Measurements from ENCODE around the gene ENO2.

The ENO2 gene

DNA sequence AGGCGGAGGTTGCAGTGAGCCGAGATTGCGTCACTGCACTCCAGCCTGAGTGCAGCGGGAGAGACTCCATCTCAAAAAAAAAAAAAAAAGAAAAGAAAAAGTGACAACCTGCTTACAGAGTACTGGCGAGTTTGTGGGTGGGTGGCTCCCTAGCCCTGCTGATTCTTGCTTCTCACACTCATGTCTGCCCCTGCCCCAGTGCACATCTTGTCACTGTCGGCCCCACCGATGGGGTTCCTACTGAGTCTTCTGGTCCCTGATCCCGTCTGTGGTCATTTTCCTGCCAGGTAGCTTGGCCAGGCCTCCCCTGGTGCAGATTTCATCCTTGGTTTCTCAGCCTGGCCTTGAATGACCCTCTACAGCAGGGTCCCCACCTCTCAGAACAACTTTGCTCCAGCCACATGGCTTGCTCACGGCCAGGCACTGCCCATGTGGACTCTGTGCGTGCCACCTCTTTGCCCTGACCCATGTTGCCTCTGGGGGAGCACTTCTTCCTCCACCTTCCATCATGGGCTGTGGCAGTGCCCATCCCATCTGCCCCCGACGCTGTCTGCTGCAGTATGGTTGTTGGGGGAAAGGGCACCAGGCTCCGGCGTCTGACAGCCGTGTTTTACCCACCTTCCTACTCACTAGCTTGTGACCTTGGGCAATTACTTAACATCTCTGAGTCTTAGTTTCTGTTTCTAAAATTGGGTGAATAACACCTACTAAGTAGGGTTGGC is 34.7 kb downstream of the ENO2 start:
- no peak for DNase-seq (ENCODE audit: low spot score)

DNA sequence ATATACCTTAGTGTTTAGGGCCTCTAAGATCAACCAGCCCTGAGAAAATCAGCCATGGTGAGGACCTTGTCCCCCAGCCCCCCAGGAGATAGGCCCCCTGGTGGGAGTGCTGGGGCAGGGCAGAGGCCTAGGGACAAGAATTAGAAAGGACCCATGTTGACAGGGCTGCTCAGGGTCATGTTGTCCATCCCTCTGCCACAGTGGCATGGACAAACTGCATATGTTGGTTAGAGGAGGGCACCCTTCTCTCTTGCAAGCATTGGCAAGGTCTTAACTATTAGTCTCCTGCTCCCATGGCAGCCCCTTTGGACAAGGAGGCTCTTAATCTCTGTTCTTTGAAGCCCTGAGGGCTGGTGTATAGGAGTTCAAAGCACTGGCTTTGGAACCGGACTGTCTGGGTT is 36.0 kb downstream of the ENO2 start:
- DNase-seq (ENCODE audit: low spot score) = peak; percentile 60

DNA sequence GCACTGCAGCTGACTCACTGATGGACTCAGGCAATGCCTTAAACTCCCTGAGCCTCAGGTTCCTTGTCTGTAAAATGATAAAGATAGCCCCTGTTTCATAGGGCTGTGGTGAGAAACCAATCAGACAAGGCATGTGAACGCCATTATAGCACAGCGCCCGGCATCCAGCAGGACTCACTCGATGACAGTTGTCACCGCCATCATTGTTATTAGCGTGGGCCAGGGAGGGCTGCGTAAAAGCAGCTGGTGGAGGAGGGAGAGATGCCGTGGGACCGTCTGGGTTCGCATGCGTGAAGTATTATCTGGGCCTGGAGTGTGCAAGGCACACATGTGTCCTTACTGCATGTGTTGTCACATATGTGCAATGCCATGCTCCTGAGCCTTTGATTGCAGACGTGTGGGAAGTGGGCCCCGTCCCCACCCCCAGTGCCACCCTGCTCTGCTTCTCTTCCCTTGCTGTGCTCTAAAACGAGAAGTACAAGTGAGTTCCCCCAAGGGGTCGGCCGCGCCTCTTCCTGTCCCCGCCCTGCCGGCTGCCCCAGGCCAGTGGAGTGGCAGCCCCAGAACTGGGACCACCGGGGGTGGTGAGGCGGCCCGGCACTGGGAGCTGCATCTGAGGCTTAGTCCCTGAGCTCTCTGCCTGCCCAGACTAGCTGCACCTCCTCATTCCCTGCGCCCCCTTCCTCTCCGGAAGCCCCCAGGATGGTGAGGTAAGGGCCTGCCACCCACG is 36.6 kb downstream of the ENO2 start, which contains the start of gene PTPN6:
TSS of gene PTPN6 (plus strand) at position 546 of the 730 bp plus-strand sequence. CDS start at position 703, 157 bp downstream.
- DNase-seq (ENCODE audit: low spot score) = no peak

DNA sequence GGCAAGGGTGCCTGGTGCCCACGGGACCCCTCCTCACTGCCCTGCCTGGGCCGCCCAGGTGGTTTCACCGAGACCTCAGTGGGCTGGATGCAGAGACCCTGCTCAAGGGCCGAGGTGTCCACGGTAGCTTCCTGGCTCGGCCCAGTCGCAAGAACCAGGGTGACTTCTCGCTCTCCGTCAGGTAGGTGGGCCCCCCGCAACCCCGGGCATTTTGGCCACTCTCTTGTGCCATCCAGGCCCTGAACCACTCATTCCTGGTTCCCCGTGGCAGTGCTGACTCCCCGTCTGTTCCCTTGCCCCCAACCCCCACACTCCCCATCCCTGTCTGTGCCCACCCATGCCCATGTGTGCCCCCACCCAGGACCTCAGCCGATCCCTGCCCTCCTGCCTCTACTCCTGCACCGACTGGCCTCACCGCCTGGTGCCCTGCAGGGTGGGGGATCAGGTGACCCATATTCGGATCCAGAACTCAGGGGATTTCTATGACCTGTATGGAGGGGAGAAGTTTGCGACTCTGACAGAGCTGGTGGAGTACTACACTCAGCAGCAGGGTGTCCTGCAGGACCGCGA is 37.3 kb downstream of the ENO2 start:
- DNase-seq (ENCODE audit: low spot score) = no peak

DNA sequence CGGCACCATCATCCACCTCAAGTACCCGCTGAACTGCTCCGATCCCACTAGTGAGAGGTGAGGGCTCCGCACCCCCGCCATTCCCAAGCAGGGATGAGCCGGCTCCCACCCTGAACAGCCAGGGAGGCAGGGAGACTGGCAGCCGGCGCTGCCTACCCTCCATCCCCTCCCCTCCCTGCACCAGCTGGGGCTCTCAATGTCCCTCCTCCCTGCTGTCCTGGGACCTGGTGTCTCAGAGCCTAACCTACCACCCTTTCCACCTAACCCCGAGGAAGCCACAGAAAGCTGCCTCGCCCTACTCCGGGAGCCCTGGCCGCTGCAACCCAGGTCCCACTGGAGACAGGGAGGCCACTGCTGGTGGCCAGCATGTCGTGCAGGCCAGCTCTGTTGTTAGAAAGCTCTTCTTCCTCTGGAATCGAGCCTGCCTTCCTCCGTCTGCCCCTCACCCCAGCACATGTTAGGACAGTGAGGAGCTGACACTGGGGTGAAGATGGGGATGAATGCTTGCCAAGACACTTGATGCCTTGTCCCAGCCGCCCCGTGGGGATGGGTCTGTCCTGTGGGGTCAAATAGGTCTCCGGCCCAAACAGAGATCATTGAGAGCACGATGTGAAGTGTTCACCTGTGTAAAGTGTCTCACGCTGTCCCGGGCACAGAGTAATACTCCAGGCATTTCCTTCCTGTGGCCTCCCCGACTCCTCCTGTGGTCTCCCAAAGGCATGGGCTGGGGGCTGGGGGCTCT is 37.9 kb downstream of the ENO2 start:
- DNase-seq (ENCODE audit: low spot score) = no peak

DNA sequence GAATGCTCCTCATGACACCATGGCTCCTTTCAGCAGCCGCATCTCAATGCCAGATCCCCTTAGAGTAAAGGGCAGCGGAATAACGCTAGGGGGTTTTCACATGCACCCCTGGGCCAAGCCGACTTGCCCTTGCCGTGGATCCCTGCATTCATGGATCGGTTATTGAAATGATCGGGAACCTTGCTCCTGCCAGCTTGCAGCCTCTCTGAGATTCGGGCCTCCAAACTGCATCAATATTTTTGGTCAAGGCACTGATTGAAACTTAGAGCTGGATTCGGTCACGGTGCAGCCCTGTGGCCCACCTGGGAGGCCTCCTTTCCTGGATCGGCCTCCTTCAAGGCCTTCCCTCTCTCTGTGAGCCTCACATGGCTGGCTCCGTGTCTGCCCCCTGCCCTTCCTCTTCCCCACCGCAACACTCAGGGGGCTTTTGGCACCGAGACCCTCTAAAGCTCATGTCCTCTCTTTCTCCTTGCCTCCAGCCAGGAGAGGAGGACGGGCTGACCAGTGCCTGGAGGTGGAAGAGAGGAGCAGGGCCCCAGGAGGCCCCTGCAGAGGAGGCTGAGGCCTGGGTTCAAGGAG is 38.6 kb downstream of the ENO2 start:
- no peak for DNase-seq (ENCODE audit: low spot score)

DNA sequence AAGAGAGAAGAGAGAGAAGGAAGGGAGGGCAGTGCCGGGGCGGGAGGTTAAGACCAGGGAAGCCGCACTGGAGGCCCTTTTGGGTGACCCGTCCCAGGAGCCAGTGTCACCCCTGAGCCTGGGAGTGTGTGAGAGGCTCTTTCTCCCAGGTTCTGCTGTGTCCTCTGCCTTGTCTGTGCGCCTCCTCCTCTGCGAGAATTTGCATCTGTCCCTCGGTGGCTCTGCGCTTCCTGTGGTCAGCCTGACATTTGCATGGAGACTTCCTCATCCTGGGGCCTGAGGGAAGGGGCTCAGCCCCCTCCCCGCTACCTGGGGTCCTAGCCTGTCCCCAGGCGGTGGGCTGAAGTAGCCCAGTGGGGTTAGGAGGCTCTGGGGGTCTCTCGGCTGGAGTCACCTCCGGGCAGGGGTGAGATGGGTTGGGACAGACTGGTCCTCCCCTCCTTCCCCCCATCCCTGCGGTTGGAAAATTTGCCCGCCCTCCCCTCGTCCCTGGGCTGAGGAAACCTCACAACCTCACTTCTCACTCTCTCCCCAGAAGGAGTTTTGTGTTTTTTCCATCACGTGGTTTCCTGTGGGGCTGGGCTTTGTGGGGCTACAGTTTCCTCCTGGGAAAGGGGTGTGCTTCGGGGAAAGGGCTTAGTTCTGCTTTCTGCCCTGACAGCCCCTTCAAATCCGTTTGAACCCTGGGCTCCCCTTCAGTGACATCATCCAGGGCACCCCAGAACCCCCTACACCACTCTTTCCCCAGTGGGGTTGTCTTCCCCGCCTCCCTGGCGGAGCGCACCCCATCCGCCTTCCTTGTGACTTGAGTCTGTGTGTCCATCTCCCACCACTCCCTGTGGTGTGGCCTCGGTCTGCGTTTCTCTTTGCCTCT is 39.3 kb downstream of the ENO2 start:
- no peak for DNase-seq (ENCODE audit: low spot score)

DNA sequence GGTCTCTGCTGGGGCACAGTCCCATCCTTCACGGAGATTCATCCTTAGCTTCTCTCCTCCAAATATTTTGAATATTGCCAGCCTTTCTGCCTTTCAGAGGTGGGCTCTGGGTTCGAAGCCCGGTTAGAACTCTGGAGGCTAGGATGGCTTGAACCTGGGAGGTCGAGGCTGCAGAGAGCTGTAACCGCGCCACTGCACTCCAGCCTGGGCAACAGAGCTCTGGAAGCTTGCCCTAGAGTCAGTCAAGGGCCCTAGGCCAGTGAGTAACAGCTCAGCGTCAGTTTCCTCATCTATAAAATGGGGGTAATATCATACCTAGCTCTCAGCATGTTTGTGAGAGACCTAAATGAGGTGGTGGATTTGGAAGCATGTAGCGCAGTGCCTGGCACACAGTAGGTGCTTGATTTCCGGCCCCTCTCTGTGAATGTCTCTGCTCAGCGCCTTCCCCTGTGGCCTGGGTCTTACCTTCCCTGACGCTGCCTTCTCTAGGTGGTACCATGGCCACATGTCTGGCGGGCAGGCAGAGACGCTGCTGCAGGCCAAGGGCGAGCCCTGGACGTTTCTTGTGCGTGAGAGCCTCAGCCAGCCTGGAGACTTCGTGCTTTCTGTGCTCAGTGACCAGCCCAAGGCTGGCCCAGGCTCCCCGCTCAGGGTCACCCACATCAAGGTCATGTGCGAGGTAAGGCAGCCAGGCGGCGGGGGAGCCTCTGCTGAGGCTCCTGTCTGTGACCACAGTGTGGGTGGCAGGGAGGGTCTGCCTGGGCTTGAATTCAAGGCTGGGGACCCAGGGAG is 40.1 kb downstream of the ENO2 start:
- no peak for DNase-seq (ENCODE audit: low spot score)

DNA sequence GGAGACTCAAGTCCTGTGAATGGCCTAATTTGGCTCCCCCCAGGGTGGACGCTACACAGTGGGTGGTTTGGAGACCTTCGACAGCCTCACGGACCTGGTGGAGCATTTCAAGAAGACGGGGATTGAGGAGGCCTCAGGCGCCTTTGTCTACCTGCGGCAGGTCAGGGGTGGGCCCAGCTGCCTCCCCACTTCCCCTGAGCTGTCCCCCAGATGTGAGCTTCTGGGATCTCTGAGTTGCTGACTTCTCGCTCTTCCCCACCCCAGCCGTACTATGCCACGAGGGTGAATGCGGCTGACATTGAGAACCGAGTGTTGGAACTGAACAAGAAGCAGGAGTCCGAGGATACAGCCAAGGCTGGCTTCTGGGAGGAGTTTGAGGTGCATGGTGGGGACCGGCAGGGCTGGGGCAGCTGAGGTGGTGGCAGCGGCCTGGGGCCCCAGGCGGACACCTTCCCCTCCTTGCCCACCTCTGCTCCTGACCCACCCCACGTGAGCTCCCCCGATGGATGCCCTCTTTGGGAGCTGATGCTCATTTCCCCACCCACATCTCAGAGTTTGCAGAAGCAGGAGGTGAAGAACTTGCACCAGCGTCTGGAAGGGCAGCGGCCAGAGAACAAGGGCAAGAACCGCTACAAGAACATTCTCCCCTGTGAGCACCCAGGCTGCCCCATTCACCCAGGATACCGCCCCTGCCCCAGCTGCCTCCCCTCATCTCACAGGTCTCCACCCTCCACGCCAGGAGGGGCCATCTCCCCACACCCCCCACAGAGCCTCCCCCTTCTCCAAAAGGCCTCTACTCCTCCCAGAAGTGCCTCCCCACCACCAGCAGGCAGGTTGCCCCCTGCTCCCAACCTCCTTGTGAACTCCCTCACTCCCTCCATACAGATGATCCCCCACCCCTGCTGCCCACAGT is 41.0 kb downstream of the ENO2 start:
- DNase-seq (ENCODE audit: low spot score) = no peak

DNA sequence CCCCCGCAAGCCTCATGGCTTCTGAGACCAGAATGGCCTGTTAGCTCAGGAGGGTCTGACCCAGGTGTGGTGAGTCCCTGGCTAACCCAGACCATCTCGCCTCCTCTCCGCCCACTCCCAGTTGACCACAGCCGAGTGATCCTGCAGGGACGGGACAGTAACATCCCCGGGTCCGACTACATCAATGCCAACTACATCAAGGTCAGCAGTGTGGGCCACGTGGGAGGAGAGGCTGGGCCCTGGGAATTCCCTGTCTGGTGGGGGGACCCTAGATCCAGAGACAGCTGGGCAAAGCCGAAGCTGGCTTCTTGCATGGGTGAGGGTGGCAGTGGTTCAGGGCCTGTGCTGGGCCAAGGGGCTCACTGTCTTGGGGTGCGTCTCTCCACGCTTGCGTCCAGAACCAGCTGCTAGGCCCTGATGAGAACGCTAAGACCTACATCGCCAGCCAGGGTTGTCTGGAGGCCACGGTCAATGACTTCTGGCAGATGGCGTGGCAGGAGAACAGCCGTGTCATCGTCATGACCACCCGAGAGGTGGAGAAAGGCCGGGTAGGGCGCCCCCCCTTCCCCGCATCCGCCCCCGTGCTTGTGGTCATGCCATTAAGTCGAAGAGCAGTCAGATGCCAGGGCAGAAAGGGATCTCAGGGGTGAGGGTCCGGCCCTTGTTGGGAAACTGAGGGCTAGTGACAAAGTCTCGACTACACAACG is 41.8 kb downstream of the ENO2 start:
- no peak for DNase-seq (ENCODE audit: low spot score)

DNA sequence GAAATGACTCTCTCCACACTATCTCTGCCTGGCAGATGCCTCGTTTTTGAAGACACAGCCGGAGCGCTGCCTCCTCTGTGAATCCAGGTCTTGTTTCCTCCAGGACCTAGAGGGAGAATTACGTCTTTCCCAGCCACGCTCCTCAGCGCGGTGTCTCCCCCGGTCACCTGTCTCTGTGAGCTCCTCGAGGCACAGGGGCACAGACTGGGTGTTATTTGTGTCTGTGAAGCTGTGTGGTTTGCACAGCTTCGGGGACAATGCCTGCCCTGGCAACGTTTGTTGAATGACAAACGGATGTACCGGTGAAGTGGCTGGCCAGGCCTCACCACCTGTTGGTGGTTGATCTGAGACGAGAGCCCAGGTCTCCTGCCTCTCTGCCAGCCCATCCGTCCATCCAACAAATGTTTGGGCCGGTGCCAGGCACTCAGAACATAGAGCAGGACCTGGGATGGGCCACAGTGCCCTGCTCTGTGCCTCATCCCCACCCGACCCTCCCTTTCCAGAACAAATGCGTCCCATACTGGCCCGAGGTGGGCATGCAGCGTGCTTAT is 42.8 kb downstream of the ENO2 start:
- DNase-seq (ENCODE audit: low spot score) = no peak

DNA sequence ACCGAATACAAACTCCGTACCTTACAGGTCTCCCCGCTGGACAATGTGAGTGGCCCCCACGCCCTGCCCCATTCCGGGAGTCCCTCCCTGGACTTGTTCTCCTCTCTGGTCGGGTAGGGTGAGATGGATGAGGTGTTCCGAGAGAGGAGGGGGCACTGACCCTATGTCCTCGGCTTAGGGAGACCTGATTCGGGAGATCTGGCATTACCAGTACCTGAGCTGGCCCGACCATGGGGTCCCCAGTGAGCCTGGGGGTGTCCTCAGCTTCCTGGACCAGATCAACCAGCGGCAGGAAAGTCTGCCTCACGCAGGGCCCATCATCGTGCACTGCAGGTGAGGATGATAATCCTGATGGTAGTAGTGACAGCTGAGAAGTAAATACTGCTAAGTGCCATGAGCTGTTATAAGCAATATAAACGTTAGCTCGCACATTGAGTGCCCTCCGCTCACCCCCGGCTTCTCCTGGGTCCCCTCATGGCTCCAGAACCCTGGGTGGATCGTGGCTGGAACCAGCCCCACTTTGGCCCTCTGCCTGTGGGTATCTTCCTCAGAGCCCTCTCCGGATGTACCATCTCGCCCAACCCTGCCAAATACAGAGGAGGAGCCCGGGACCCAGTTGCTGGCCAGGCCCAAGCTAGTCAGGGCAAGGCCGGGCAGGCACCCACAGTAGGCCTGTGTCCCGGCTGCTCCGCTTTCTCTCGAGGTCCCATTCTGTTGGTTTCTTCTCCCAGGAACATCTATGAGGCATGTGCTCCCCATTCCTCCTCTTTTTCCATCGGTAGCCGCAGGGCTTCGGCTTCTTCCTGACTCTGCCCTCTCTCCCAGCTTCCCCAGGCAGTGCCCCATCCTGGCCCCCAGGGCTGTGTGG is 43.6 kb downstream of the ENO2 start:
- DNase-seq (ENCODE audit: low spot score) = no peak

DNA sequence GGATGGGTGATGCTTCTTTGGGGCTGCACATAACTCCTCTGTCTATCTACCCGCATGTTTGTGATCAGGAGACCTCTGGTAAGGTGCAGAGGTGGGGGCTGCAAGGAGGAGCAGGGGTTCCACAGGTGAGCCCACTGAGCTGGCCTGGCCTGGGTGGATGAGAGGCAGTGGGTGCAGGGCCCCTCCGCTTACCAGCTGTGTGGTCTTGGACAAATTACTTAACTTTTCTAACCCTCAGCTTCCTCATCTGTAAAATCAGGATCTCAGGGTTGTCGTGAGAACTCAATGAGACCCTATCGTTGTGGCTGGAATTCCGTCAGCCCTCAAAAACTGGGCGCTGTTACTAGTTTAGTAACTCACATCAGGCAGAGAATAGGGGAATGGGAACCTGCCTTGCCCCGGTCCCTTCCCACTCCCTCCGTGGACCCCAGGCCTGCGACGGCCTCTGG is 44.3 kb downstream of the ENO2 start:
- DNase-seq (ENCODE audit: low spot score) = no peak

DNA sequence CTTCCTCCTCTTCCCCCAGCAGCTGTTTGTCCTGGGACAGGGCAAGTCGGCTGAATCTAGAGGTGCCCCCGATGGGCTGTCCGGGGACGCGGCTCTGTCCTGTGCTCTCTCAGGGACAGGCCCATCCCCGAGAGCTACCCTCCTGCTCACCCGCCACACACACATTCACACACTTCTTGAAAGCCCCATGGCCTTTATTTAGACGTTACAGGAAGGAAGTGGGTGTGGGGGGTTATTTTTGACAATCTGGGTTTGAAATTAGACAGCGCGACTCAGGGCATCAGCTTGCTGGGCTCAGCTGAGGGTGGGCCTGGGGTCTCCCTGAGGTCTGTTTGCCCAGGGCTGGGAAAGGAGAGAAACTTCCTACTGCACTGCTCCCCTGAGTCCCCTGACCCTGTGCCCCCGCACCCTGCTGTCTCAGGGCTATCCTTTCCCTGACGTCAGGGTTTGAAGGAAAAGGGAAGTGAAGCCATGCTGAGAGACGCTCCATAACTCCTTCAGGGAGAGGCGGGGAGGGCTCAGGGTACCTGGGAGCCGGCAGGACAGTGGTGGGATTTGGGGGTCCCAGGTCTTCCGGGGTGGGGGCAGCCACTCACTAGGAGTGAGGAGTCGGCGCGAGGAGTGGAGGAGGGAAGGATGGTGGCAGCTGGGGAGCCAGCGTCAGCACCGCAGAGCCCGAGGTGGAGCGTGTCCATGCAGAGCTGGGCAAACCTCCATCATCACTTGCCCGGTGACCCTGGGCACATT is 44.9 kb downstream of the ENO2 start:
- DNase-seq (ENCODE audit: low spot score) = no peak

DNA sequence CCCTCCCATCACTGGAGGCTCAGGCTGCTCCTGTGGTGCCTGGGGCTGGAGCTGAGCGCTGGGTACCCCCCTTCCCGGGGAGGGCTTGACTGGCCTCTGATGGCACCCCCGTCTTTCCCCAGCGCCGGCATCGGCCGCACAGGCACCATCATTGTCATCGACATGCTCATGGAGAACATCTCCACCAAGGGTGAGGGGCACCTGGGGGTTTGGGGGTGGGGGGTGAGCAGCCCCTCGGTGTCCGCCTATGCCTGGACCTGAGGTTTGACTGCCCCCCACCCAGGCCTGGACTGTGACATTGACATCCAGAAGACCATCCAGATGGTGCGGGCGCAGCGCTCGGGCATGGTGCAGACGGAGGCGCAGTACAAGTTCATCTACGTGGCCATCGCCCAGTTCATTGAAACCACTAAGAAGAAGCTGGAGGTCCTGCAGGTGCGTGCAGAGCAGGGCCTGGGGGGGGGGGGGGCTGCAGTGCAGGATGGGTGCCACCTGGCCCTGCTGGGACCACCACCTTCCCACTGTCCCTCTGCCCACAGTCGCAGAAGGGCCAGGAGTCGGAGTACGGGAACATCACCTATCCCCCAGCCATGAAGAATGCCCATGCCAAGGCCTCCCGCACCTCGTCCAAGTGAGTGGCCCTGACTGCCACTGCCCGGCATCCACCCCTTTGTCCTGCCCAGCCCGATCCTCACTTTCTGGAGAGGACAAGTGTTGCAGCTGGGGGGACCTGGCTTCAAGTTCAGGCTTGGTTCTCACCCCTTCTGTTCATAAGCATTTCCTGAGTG is 45.6 kb downstream of the ENO2 start:
- DNase-seq (ENCODE audit: low spot score) = no peak

All from HuH-7 (cell line).